ENCODE measurements around the gene CACNA2D4.
A peak's percentile ranks its signal among the peaks of the same experiment; 100 is the strongest.

The CACNA2D4 gene

GRCh38 chr12:1922075-1922709 is 3.7 kb upstream of the CACNA2D4 start:
- no peak for DNase-seq (ENCODE audit: low read depth, low spot score)
- no peak overlapping the region for H3K4me3 ChIP-seq (ENCODE audit: low read length)

- H3K4me3 ChIP-seq (ENCODE audit: low read length): no peak overlapping the region
- DNase-seq (ENCODE audit: low read depth, low spot score): no peak
Observed at GRCh38 chr12:1920971-1921370, 2.5 kb upstream of the CACNA2D4 start.

- DNase-seq (ENCODE audit: low read depth, low spot score): no peak
- no peak overlapping the region for H3K4me3 ChIP-seq (ENCODE audit: low read length)
Observed at GRCh38 chr12:1920436-1920835, 2.0 kb upstream of the CACNA2D4 start.

- DNase-seq (ENCODE audit: low read depth, low spot score): no peak
- H3K4me3 ChIP-seq (ENCODE audit: low read length): no peak overlapping the region
Observed at GRCh38 chr12:1919763-1920162, 1.3 kb upstream of the CACNA2D4 start.

- no peak overlapping the region for H3K4me3 ChIP-seq (ENCODE audit: low read length)
- no peak for DNase-seq (ENCODE audit: low read depth, low spot score)
Observed at GRCh38 chr12:1919284-1919683, 832 bp upstream of the CACNA2D4 start.

- no peak for DNase-seq (ENCODE audit: low read depth, low spot score)
- H3K4me3 ChIP-seq (ENCODE audit: low read length): no peak overlapping the region
Observed at GRCh38 chr12:1918884-1919236, 408 bp upstream of the CACNA2D4 start.

GRCh38 chr12:1917172-1918070 is 1.0 kb downstream of the CACNA2D4 start:
- H3K4me3 ChIP-seq (ENCODE audit: low read length): no peak overlapping the region
- no peak for DNase-seq (ENCODE audit: low read depth, low spot score)

GRCh38 chr12:1916371-1917171 is 1.9 kb downstream of the CACNA2D4 start:
- H3K4me3 ChIP-seq (ENCODE audit: low read length): no peak overlapping the region
- no peak for DNase-seq (ENCODE audit: low read depth, low spot score)

- DNase-seq (ENCODE audit: low read depth, low spot score): peak; percentile 95
- H3K4me3 ChIP-seq (ENCODE audit: low read length): peak overlapping the region; percentile 12
Observed at GRCh38 chr12:1915082-1915968, 3.1 kb downstream of the CACNA2D4 start.

GRCh38 chr12:1914114-1914911 is 4.1 kb downstream of the CACNA2D4 start:
- DNase-seq (ENCODE audit: low read depth, low spot score): no peak
- H3K4me3 ChIP-seq (ENCODE audit: low read length): no peak overlapping the region

GRCh38 chr12:1913377-1914113 is 4.9 kb downstream of the CACNA2D4 start:
- no peak for DNase-seq (ENCODE audit: low read depth, low spot score)
- no peak overlapping the region for H3K4me3 ChIP-seq (ENCODE audit: low read length)

- no peak overlapping the region for H3K4me3 ChIP-seq (ENCODE audit: low read length)
- DNase-seq (ENCODE audit: low read depth, low spot score): no peak
Observed at GRCh38 chr12:1912580-1913376, 5.7 kb downstream of the CACNA2D4 start.

- no peak overlapping the region for H3K4me3 ChIP-seq (ENCODE audit: low read length)
- peak; percentile 54 for DNase-seq (ENCODE audit: low read depth, low spot score)
Observed at GRCh38 chr12:1911598-1912575, 6.6 kb downstream of the CACNA2D4 start.

GRCh38 chr12:1910468-1910867 is 8.0 kb downstream of the CACNA2D4 start:
- DNase-seq (ENCODE audit: low read depth, low spot score): no peak
- no peak overlapping the region for H3K4me3 ChIP-seq (ENCODE audit: low read length)

- DNase-seq (ENCODE audit: low read depth, low spot score): no peak
- H3K4me3 ChIP-seq (ENCODE audit: low read length): no peak overlapping the region
Observed at GRCh38 chr12:1908758-1909157, 9.7 kb downstream of the CACNA2D4 start.
